ENCODE data around the gene SDF2L1. TPM values are rescaled to one million over a fixed set of nuclear protein-coding genes. Genes with fewer than 3 reads are reported as not detected.

SDF2L1 gene
- total and polyA plus RNA-seq, 9 of the 15 experiments (the other 6 are each of a cell fraction or from before 2014, with no cell fraction given) = 15.1 to 989 (median 124) TPM

DNA sequence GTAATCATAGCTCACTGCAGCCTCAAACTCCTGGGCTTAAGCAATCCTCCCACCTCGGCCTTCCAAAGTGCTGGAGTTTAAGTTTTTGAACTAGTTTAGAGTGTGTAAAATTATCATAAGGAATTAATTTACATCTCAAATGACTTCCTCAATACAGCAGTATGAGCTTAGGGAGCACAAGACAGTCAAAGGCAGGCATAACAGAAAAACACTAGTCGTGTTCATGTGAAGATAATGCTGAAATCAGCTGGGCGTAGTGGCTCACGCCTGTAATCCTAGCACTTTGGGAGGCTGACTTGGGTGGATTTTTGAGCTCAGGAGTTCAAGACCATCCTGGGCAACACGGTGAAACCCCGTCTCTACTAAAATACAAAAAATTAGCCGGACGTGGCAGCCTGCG lies 38.1 kb upstream of the SDF2L1 start:
- Histone ChIP-seq H4K20me1 (replicated peaks; ENCODE audit: control insufficient read depth, insufficient read depth, low read length) (peaks cover 67% of the 10 kb centered on the region), H3K9ac (ENCODE audit: insufficient read depth in 1 of 2, low read depth in 2 of 2, low read length in 2 of 2) (peak overlapping the region in 1 of 2 experiments; percentile 21; a peak in 1 of 4 replicates), H3K9me3 (replicated peaks; ENCODE audit: control insufficient read depth, insufficient read depth, low read depth, low read length) (no peaks in the 10 kb centered on the region), H3K4me3 (no peak overlapping the region), H3K4me2 (ENCODE audit: insufficient read depth, low read length) (no peak overlapping the region), H3K79me2 (ENCODE audit: control insufficient read depth, insufficient read depth, low read length) (peaks cover 93% of the 10 kb centered on the region), H3K4me1 (replicated peaks in 1 of 2; ENCODE audit: control insufficient read depth in 2 of 2, insufficient read depth in 2 of 2, low read length in 2 of 2) (peaks cover 26 to 29% of the 10 kb centered on the region in 2 experiments), H3K27me3 (ENCODE audit: control insufficient read depth in 2 of 2, insufficient read depth in 2 of 2, low read length in 2 of 2) (peaks cover 0 to 2% of the 10 kb centered on the region in 2 experiments; a peak in 1 of 5 replicates), H3K36me3 (ENCODE audit: control insufficient read depth, insufficient read depth, low read length) (peaks cover 64% of the 10 kb centered on the region; the same call in 2 of the 3 replicates), H2AFZ (ENCODE audit: low read depth, low read length) (no peak overlapping the region), H3K27ac (ENCODE audit: extremely low read depth, low read depth, low read length) (peak overlapping the region; percentile 4; the same call in 1 of the 3 replicates), H3K9me1 (ENCODE audit: control insufficient read depth, insufficient read depth, low read length) (peaks cover 28% of the 10 kb centered on the region)
- TF ChIP-seq ZNF584 (CRISPR knock-in tag; IDR thresholded peaks at IDR 0.05; ENCODE audit: low read depth) (no peak), MAFF (IDR thresholded peaks at IDR 0.05; ENCODE audit: low read length) (peak; percentile 32; the same call in 1 of the 2 replicates), FOXJ2 (tag; IDR thresholded peaks at IDR 0.05) (0 out of 2 replicates have a peak, but pooled peaks have one; percentile 3), MBD2 (IDR thresholded peaks at IDR 0.05; ENCODE audit: borderline replicate concordance, low read depth) (no peak), KLF13 (tag; IDR thresholded peaks at IDR 0.05; ENCODE audit: borderline replicate concordance, low read depth) (peak; percentile 40; the same call in 1 of the 2 replicates), SPI1 (IDR thresholded peaks at IDR 0.05; ENCODE audit: borderline replicate concordance, low read depth, low read length) (peak; percentile 33; the same call in 1 of the 2 replicates), JUND (IDR thresholded peaks at IDR 0.05; ENCODE audit: borderline replicate concordance, low read depth, low read length) (0 out of 2 replicates have a peak, but pooled peaks have one; percentile 21), JUND (tag; IDR thresholded peaks at IDR 0.05; ENCODE audit: borderline replicate concordance, low read depth, low read length) (no peak)
- TF ChIP-seq, protein P1, sequence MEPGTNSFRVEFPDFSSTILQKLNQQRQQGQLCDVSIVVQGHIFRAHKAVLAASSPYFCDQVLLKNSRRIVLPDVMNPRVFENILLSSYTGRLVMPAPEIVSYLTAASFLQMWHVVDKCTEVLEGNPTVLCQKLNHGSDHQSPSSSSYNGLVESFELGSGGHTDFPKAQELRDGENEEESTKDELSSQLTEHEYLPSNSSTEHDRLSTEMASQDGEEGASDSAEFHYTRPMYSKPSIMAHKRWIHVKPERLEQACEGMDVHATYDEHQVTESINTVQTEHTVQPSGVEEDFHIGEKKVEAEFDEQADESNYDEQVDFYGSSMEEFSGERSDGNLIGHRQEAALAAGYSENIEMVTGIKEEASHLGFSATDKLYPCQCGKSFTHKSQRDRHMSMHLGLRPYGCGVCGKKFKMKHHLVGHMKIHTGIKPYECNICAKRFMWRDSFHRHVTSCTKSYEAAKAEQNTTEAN (CRISPR knock-in tag; IDR thresholded peaks at IDR 0.05) = peak; percentile 72; the same call in 1 of the 2 replicates
- TF ChIP-seq, protein P2, sequence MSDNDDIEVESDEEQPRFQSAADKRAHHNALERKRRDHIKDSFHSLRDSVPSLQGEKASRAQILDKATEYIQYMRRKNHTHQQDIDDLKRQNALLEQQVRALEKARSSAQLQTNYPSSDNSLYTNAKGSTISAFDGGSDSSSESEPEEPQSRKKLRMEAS (CRISPR knock-in tag; IDR thresholded peaks at IDR 0.05) = peak; percentile 53; the same call in 1 of the 2 replicates
- ChIA-PET CTCF (ENCODE audit: low intra/inter-chr PET ratio) (interaction anchor here (0.6 kb wide), 2 partner anchors 46 to 832 kb away, joined by 3 read pairs; no protein-coding TSS in a partner anchor), POLR2A (interaction anchor here (0.6 to 76.8 kb wide), 7 partner anchors 5 to 631 kb away, joined by 3 to 4622 read pairs (median 3); partner anchors contain the start of genes CCDC116, PPIL2, SDF2L1 and YDJC)
- 0 out of 3 replicates have a peak, but pooled peaks have one; percentile 1 for ATAC-seq
- FAIRE-seq = no peak
- in situ Hi-C loops (cut with MboI) (no loop called here), intact Hi-C loops (cut with micrococcal nuclease) (loop anchor here (2.0 kb wide), 1 partner anchor 15 kb away; no protein-coding TSS in a partner anchor)
- no TSS peak for BruUV-seq (replicated peaks)
- 65% methylated on average over 9 of the region's 9 CpGs for WGBS (ENCODE audit: insufficient coverage, low coverage, missing lambda C conversion rate)
- no peak for DNase-seq (ENCODE audit: extremely low read depth in 1 of 4, low spot score in 3 of 4)
